Lower lobe of right lung (tissue), 2 donors: ENCODE results near the gene PHLDB2. TPM values are rescaled to one million over a fixed set of nuclear protein-coding genes. Genes with fewer than 3 reads are reported as not detected.

Experiments
- ATAC-seq, 2 donors: fragments of 200-7000 bp; cut with Tn5 transposase; one replicate each; pipeline ENCODE4 v1.9.1; 2020 to 2022; ENCODE audit warnings: mild to moderate bottlenecking in 2 of 2, moderate library complexity in 2 of 2
- DNase-seq: peaks from one replicate; pipeline ENCODE4 v3.0.0-alpha.2; 2020
- H3K27ac ChIP-seq: fragments of 200-600 bp; one replicate; pipeline ENCODE4 v1.8.0; 2022
- H3K27me3 ChIP-seq: fragments of 200-600 bp; one replicate; pipeline ENCODE4 v1.8.0; 2022; ENCODE audit warnings: low read depth
- H3K36me3 ChIP-seq: fragments of 200-600 bp; one replicate; pipeline ENCODE4 v1.8.0; 2022; ENCODE audit warnings: mild to moderate bottlenecking
- H3K4me1 ChIP-seq: fragments of 200-600 bp; one replicate; pipeline ENCODE4 v1.8.0; 2022
- H3K4me3 ChIP-seq: fragments of 200-600 bp; one replicate; pipeline ENCODE4 v1.8.0; 2022; ENCODE audit warnings: mild to moderate bottlenecking
- H3K9me3 ChIP-seq: fragments of 200-600 bp; one replicate; pipeline ENCODE4 v1.8.0; 2022
- CTCF ChIP-seq: fragments of 200-600 bp; IDR thresholded peaks from one replicate; pipeline ENCODE4 v1.8.0; 2022; ENCODE audit warnings: antibody characterized with exemption, mild to moderate bottlenecking
- intact Hi-C: fragments of 100-400 bp; cut with DNase I; formaldehyde crosslinking; loops from one replicate; pipeline ENCODE4 v1.11.0; 2022
- total RNA-seq: library from RNA; stranded (reverse); fragmentation: NEBNext Ultra II Directional; extraction: Animal tissue kit (Norgen Biotek cat#: 25700); gene quantifications from one replicate; pipeline ENCODE4 v1.2.1, GENCODE V29; 2021
- donor health status: DM: no; HTN: yes; CAD: no; lungs with severe emphysema.

The PHLDB2 gene
- total RNA-seq, 1 donor from 2014 or later, result 33.6 TPM

- TF ChIP-seq CTCF, result no peak
- Histone ChIP-seq H3K4me1 (no peaks in the 10 kb centered on the region), H3K36me3 (no peaks in the 10 kb centered on the region), H3K4me3 (no peak overlapping the region), H3K27ac (no peak overlapping the region), H3K9me3 (no peaks in the 10 kb centered on the region), H3K27me3 (no peaks in the 10 kb centered on the region)
- ATAC-seq (no peak), DNase-seq (no peak)
- intact Hi-C loops, result no loop called here
Observed at GRCh38 chr3:112019716-112020115, 160.7 kb downstream of the PHLDB2 start.

GRCh38 chr3:112020674-112021085 lies 161.6 kb downstream of the PHLDB2 start:
- no peaks in the 10 kb centered on the region for H3K4me1 ChIP-seq
- ATAC-seq (no peak), DNase-seq (no peak)
- H3K27me3 ChIP-seq, result no peaks in the 10 kb centered on the region
- no peaks in the 10 kb centered on the region for H3K36me3 ChIP-seq
- intact Hi-C loops, result no loop called here
- H3K4me3 ChIP-seq, result no peak overlapping the region
- TF ChIP-seq CTCF, result no peak
- H3K9me3 ChIP-seq, result no peaks in the 10 kb centered on the region
- H3K27ac ChIP-seq, result no peak overlapping the region

Other genes starting within 250 kb of the PHLDB2 start
- 8.0 TPM for gene PLCXD2, start 184.6 kb upstream of the PHLDB2 start, total RNA-seq
- 29.3 TPM for gene ABHD10, start 119.8 kb downstream of the PHLDB2 start, total RNA-seq
- 0.44 TPM for gene TAGLN3, start 139.7 kb downstream of the PHLDB2 start, total RNA-seq
- gene TMPRSS7, start 175.5 kb downstream of the PHLDB2 start, total RNA-seq, result 0.15 TPM
- gene C3orf52, start 227.1 kb downstream of the PHLDB2 start, total RNA-seq, result 16.4 TPM